GM19239 (cell line): Measurements from ENCODE around the gene MPP4.
"Not testable (repeated sequence)": the region's sequence is repeated elsewhere in the genome, so short reads cannot be mapped to it uniquely, and the experiment has no call there.

Experiments used
- DNase-seq: peaks from one replicate; pipeline ENCODE4 v3.0.0; 2011; ENCODE audit warnings: low spot score; ENCODE audit not compliant: insufficient read length
- FAIRE-seq: peaks from 2 replicates; lab custom pipeline; 2011; peaks lifted over from hg19 to GRCh38; lab: Jason Lieb, UNC

The MPP4 gene

DNA sequence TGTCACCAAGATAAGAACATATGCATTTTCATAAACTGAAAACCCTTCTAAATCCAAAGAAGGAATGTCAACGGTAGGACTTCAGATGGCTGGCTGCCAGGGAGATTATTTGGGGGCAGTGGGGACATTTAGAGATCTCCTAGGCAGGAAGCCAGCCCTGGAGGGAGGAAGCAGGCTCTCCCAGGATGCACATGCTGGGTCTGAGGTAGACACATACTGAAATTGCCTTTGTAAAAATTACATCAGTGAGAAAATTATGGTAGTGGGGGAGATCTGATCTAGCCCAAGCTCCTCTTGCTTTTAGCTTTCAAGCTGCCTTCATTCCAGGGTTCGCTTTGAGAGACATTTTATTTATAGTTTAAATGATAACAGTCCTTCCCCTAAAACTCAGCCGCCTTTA lies 24.1 kb downstream of the MPP4 start:
- FAIRE-seq = no peak
- no peak for DNase-seq

DNA sequence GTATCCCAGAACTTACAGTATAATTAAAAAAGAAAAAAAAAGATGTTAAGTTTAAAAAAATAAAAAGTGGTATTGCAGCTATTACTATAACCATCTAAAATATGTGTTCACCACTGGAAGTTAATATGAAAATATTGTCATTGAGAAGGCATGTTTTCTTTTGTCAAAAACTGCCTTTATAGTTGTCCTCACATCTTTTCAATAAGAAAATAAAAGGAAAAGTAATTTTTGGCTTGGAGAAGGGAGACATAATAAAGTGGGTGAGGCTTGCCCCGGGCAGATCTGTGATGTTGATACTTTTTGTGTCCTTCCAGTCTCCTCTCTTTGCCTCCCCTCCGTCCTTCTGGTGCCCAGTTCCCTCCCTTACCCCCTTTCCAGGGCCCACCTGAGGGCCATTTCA lies 24.9 kb downstream of the MPP4 start:
- FAIRE-seq = no peak
- DNase-seq = no peak

DNA sequence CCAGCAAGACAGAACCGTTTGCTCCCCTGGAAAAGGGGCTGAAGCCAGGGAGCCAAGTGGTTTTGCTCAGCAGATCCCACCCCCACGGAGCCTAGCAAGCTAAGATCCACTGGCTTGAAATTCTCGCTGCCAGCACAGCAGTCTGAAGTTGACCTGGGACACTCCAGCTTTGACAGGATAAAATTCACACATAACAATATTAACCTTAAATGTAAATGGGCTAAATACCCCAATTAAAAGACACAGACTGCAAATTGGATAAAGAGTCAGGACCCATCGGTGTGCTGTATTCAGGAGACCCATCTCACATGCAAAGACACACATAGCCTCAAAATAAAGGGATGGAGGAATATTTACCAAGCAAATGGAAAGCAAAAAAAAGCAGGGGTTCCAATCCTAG lies 27.2 kb downstream of the MPP4 start:
- not testable (repeated sequence) for DNase-seq, FAIRE-seq

DNA sequence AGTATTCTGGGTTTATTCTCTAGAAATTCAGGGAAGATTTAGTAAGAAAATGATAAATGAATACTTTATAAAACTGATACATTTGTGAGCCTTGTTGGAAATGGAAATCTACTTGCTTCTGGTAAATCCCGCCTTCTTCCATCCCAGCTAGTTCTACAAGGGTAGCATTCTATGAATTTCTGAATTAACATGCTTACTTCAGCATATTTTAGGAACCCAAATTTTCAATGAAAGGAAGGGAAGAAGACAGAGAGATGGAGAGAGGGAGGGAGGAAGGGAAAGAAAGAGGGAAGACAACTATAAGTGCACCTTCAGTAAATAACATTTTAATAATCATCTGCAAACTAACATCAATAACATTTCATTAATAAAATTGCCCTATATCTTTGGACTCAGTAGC lies 28.6 kb downstream of the MPP4 start:
- no peak for FAIRE-seq
- no peak for DNase-seq

DNA sequence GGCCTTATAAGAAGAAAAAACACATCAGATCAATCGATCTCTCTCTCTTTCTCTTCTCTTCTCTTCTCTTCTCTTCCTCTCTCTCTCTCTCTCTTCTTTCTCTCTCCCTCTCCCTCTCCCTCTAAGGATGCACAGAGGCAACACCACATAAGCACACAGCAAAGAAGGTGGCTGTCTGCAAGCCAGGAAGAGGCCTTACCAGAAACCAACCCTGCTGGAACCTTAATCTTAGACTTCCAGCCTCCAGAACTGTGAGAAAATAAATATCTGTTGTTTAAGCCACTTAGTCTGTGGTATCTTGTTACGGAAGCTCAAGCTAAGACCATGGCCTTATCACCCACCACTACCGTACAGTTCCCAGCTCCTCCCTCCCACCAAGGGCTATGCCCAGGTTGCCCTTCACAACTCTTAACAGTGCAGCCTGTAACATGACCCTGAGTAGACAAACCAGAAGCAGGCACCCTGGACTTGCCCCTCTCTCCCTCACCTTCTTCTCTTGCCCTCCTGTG lies 30.0 kb downstream of the MPP4 start:
- FAIRE-seq (no peak), DNase-seq (no peak)

DNA sequence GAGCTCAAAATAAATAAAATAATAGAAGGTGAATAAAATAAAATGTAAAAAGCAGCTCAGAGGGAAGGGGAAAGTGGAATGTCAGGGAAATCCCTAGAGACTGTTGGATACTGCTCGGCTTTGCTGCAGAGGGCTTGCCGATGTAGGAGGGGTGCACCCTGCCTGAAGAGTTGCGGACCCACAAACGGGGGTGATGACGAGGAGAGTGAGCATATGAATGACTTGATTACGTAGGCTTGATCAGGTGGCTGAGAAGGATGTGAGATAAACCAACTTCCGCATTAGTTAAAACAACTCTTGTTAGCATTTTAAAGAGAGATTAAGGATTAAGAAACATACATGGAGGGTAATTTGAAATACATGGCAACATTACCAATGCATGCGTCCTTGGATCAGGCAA lies 34.1 kb downstream of the MPP4 start:
- DNase-seq (no peak), FAIRE-seq (no peak)

DNA sequence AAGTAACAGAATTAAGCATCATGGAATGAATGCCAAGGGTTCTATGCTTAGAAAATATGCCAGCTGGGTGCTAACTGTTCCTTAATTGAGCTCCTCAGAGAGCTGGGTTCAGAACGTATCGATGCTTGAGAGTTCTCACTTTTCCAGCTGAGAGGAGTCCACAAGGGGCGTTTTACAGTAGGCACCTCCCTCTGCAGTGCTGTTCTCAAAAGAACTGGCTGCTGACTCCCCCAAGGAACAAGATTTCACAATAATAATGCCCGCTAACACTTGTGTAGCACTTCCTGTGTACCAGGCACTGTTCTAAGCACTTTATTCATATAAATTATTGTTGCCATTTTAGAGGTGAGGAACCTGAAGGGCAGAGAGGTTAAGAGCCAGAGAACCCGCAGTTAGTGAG lies 37.1 kb downstream of the MPP4 start:
- no peak for FAIRE-seq
- no peak for DNase-seq

DNA sequence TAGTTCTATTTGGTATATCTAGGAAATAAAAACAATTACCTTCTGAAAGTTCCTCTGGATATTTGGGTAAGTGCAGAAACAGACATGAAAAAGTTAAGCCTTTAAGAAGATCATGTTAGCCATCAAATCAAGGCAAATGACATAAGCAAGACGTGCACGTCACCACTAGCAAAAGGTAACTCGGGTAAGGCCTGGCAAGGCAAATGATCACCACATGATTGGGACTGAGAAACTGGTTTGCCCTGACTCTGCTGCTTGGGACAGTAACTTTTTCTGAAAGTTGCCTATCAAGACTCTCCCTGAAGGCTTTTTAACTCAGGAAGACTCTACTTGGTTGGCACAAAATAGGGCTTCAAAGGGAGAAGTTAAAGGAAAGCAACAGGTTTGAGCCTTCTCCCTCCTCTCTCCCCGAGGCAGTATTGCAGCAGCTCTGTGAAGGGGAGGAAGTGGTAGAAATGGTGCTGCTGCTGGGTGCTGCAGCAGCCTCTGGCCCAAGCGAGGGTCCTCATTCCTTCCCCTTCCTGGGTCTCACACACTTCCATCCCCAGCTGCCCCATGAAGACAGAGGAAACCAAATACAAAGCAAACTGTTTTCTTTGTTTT lies 38.0 kb downstream of the MPP4 start:
- DNase-seq = no peak
- no peak for FAIRE-seq

DNA sequence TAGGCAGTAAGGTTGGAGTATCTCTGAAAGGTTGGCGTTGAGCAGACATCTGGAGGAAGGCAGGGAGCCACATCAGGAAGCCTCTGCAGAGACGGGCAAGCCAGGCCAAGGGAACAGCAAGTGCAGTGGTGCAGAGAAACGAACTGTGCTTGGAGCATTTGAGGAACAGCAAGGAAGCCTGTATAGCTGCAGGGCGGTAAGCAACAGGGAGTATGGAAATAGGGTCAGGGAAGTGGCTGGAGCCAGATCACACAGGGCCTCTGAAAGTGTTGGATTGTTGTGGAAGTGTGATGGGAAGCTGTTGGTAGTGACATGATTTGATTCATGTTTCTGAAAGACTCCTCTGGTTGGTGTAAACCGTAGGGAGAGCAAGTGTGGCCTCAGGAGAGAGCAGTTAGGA lies 41.7 kb downstream of the MPP4 start:
- no peak for DNase-seq
- FAIRE-seq = no peak

DNA sequence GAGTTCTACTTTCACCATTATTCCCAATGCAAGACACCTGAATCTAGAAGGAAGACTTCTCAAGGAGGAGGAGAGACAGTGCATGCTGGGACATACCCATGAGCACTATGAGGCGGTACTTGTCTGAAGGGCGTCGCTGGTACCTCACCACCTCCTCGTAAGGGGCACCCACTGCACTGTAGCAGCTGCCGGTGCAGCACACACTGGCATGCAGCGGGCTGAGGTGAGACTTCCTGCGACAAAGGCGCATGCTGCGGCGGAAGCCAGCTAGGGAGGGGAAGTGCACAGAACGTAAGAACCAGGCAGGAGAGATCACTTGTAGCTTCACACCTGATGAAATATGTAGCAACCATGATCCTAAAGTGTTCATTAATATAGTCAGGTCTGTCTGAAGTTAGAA lies 42.3 kb downstream of the MPP4 start:
- DNase-seq (no peak), FAIRE-seq (no peak)

DNA sequence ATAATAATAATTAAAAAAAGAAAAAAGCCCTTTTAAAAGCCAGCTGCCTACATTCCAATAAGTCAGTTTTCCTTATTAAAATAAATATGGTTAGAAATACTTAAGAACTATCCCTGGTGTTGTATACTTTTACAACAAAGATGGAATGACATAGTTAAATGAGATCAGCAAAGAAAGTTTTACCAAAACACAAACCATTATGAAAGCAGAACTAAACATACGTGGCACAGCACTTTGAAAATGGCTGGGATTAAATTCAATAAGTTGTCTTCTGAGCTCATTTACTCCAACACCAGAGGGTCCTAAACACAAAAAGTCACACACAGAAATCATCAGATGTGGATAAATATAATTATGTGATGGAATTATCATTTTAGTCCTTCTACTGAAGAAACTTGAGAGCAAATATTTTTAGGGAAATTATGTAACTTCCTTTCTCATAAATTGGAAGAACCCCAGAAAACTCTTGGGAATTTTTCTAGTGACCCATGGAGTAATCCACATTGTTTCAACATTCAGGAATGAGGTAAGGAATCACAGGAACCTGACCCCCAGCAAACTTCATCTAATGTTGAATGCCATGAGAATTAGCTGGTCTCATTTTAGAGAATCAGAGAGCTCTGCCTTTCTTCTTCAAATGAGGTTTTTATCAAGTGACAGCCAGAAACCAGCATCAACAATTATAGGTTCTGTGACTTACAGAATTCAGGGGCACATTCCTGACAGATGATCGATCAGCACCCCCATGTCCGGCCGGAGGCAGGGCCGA lies 43.6 kb downstream of the MPP4 start:
- DNase-seq (no peak), FAIRE-seq (no peak)

DNA sequence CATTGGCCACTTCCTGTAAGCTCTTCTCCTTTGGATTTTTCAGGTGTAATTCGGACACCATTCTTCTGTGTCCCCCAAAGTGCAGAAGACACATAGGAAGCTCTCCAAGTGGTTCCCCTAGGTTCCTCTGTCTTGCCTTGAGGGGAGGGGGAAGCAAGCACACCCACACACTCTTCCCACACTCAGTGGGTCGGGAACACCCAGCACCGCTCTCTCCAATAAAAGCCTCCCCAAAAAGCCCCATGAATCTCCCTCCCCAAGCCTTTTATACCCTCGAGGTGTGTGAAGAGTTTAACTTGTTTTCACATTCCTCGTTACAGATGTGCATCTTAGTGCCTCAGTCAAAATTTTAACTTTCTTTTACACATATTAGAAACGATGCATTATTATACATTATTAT lies 45.2 kb downstream of the MPP4 start:
- no peak for DNase-seq
- no peak for FAIRE-seq

DNA sequence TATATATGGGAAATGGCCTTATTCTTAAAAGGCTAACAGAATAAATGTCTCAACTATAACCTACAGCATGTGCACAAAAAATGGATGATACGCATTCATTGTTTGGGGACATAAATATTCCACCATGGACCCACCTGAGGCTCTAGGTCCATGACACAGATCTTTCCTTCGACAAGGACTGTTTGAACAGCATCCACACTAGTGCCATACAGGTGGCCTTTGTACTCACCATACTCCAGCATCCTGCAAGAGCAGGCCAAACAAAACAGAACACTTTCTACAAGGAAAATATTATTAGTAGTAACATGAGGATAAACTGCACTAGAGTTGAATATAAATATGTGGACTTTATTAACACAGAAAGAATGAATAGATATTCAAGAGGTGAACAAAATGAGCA lies 49.0 kb downstream of the MPP4 start:
- DNase-seq (no peak), FAIRE-seq (no peak)

DNA sequence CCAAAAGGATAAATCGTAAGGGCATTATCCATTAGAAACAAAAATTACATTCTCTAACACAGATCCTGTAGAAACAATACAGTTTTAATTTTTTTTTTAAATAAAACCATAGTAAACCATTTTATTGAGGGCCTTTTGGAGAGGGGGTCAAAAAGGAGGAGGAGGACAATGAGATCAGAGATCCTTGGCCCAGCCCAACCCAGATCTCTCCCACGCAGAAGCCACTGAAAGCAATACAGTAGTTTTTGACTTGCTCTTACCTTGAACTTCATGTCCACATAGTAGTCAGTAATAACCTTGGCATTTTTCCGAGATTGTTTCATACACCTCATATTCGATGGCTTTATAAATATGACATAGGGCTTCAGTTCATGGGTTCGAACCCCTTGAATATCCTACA lies 51.0 kb downstream of the MPP4 start:
- DNase-seq (no peak), FAIRE-seq (no peak)

DNA sequence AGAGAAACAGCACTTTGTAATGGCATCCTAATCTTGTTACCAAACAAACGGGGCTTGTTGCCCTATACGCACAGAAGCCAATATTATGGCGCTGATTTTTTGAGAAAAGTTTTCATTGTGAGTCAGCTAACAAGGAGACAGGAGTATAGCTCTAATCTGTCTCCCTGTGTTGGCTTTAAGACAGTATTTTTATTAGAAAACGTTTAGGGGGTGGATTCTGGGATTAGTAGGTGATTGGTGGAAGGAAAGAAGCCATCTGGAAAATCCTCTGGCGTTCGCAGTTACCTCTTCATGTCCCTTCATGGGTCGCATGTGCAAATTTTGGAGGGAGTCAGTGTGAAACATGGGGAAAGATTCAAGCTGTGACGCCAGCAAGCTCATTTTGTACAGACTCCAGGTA lies 54.4 kb downstream of the MPP4 start:
- FAIRE-seq = no peak
- no peak for DNase-seq

DNA sequence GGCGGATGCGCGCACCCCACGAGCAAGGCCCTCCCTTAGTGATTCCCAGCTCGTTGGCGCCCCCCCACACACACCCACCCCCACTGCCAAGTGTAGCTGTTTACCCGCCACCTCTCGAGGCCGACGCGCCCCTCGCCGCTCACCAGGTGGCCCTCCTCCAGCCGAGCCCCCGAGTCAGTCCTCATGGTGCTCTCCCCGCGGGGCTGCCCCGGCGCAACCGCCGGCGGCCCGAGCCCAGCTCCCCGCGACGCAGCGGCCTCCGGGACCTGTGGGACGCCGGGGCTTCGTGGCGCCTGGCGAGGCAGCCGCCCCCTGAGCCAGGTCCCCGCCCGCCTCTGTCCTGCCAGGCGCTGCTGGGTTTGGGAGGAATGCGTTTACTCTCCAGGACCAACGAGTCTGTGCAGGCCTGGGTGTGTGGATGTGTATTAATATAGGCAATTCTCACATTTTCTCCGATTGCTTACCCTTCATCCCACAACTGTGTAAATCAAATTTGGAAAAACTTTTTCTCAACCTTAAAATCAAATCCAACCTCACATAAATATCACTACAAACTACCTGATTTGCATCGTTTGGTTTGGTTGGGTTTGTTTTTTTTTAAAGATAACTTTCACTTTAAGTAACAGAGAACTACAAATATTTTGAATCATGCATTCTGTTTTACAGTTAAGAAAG lies 55.1 kb downstream of the MPP4 start, which contains the start of gene TMEM237:
TMEM237 (minus strand) TSS at position 288 of the 675 bp plus-strand sequence; CDS start at position 185, 103 bp downstream.
- peak; percentile 70 for FAIRE-seq
- DNase-seq = peak; percentile 35

DNA sequence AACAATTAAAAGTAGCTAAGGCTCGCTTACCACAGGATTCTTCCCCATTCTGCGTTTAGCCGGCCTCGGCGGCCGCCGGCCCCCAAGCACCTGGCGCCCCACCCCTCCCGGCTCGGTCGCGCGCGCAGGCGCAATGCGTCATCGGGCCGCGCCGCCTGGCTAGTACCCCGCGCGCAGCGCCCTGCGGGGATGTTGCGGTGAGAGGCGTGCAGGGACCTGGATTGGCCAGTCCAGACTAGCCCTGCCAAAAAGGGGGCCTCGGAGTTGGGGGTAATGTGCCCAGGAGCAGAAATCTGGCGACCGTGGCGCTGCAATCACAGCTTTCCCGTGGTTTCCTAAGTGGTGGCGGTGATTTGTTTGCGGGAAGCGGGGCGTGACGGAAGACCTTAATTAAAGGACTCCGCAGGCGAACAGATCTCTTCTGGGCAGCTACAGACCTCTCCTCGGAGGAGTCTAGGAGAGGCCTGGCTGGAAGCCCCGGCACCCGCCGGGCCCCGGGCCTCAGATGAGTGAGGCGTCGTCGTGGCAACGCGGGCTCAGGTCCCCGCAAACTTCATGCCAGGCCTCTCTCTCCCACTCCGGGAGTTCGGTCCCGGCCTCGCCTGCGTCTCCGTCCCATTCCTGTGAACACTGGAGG lies 55.7 kb downstream of the MPP4 start:
- no peak for FAIRE-seq
- peak; percentile 80 for DNase-seq

DNA sequence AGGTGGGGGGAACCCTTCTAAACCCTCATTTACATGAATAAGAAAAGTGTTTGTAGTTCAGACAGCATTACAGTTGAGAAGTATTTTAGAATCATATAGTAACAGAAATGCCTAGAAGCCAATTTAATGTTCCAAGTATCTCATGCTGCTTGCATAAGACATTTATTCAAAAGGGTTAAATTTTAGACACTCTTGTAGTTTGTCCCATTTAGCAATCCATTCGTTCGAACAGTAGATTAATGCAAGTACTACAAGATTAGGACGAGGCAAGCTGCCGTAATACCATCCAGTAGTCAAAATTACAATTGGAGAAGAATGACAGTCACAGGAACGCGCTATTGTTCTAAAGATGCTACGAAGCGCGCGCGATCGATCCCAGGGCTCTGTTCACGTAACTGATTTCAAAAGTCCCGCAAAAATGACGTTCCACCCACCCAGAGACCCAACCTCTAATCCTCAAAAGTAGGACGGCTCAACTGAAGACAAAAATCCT lies 56.3 kb downstream of the MPP4 start:
- no peak for DNase-seq
- peak; percentile 93 for FAIRE-seq

DNA sequence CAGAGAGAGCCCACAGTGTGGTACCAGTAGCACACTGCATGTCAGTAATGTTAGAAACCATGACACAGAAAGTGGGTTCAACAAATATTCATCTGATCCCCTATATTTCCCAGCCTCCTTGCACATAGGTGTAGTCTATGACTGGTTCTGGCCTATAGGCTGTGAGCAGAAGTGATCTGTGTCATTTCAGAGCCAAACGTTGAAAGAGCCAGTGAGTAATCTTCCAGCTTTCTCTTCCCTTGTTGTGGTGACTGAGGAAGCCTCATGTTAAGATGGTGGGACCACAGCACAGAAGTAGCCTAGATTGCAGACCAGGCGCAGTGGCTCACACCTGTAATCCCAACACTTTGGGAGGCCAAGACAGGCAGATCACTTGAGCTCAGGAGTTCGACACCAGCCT lies 59.2 kb downstream of the MPP4 start:
- DNase-seq (no peak), FAIRE-seq (no peak)

DNA sequence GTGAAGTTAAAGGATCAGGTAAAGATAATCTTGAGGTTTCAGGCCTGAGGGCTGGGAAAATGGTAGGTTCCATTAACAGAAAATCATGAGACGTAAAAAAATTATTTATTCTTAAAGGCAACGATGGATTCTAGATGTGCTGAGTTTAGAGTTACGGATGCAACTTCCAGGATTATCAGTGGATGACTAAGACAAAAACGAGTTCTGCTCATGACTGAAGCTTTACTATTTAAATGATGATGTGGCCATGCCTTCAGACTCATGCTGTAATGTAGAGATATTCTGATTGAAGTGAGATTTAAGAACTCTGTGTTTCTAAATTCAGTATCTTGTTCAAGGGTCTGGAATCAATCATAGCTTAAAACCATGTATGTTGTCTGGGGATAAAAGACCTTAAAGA lies 60.1 kb downstream of the MPP4 start:
- no peak for DNase-seq
- FAIRE-seq = no peak
